Measurements from ENCODE around the gene ARHGAP6. TPM values are rescaled to one million over a fixed set of nuclear protein-coding genes. Genes with fewer than 3 reads are reported as not detected.

Gene ARHGAP6
- total RNA-seq, 4 donors from 2014 or later, result 2.1 to 30.5 (median 4.9) TPM

- no peak for DNase-seq
- no peak overlapping the region for H3K27ac ChIP-seq
- H3K36me3 ChIP-seq, result no peaks in the 10 kb centered on the region
- TF ChIP-seq CTCF (IDR thresholded peaks at IDR 0.05), result no peak
- H3K27me3 ChIP-seq, result no peaks in the 10 kb centered on the region
- no peaks in the 10 kb centered on the region for H3K4me1 ChIP-seq
- no peaks in the 10 kb centered on the region for H3K9me3 ChIP-seq
- no peak overlapping the region for H3K4me3 ChIP-seq
Measured at GRCh38 chrX:11298600-11298999, 367.1 kb downstream of the ARHGAP6 start.

GRCh38 chrX:11296051-11296450 lies 369.7 kb downstream of the ARHGAP6 start:
- DNase-seq, result no peak
- H3K9me3 ChIP-seq, result no peaks in the 10 kb centered on the region
- no peaks in the 10 kb centered on the region for H3K36me3 ChIP-seq
- H3K4me3 ChIP-seq, result no peak overlapping the region
- no peak overlapping the region for H3K27ac ChIP-seq
- H3K27me3 ChIP-seq, result no peaks in the 10 kb centered on the region
- no peaks in the 10 kb centered on the region for H3K4me1 ChIP-seq
- TF ChIP-seq POLR2A (IDR thresholded peaks at IDR 0.05), result no peak
- no peak for TF ChIP-seq CTCF (IDR thresholded peaks at IDR 0.05)

- H3K27ac ChIP-seq, result no peak within 1 kb of the TSS
- DNase-seq, result no peak
- TF ChIP-seq POLR2A (IDR thresholded peaks at IDR 0.05), result no peak
- no peaks in the 10 kb centered on the region for H3K4me1 ChIP-seq
- H3K4me3 ChIP-seq, result no peak within 1 kb of the TSS
- no peaks in the 10 kb centered on the region for H3K27me3 ChIP-seq
- no peaks in the 10 kb centered on the region for H3K36me3 ChIP-seq
- no peaks in the 10 kb centered on the region for H3K9me3 ChIP-seq
Measured at GRCh38 chrX:11293113-11293512, 372.6 kb downstream of the ARHGAP6 start, which contains the start of gene AMELX. TSS of gene AMELX (plus strand) at chrX:11293413. CDS start at chrX:11294789, 1,376 bp downstream.

GRCh38 chrX:11290416-11291102 lies 375.2 kb downstream of the ARHGAP6 start:
- Histone ChIP-seq H3K27ac (no peak overlapping the region), H3K36me3 (no peaks in the 10 kb centered on the region), H3K27me3 (no peaks in the 10 kb centered on the region), H3K9me3 (no peaks in the 10 kb centered on the region), H3K4me3 (no peak overlapping the region), H3K4me1 (no peaks in the 10 kb centered on the region)
- no peak for TF ChIP-seq CTCF (IDR thresholded peaks at IDR 0.05)
- TF ChIP-seq POLR2A (IDR thresholded peaks at IDR 0.05), result no peak
- no peak for DNase-seq

GRCh38 chrX:11287505-11287904 lies 378.2 kb downstream of the ARHGAP6 start:
- DNase-seq, result no peak
- no peaks in the 10 kb centered on the region for H3K9me3 ChIP-seq
- no peaks in the 10 kb centered on the region for H3K36me3 ChIP-seq
- no peak overlapping the region for H3K4me3 ChIP-seq
- H3K27me3 ChIP-seq, result no peaks in the 10 kb centered on the region
- no peak for TF ChIP-seq POLR2A (IDR thresholded peaks at IDR 0.05)
- no peak for TF ChIP-seq CTCF (IDR thresholded peaks at IDR 0.05)
- no peaks in the 10 kb centered on the region for H3K4me1 ChIP-seq
- no peak overlapping the region for H3K27ac ChIP-seq

- Histone ChIP-seq H3K27ac (no peak overlapping the region), H3K4me3 (no peak overlapping the region), H3K4me1 (no peaks in the 10 kb centered on the region), H3K36me3 (no peaks in the 10 kb centered on the region), H3K27me3 (no peaks in the 10 kb centered on the region), H3K9me3 (no peaks in the 10 kb centered on the region)
- TF ChIP-seq POLR2A (IDR thresholded peaks at IDR 0.05), result no peak
- TF ChIP-seq CTCF (IDR thresholded peaks at IDR 0.05), result no peak
- DNase-seq, result no peak
Measured at GRCh38 chrX:11285651-11286050, 380.1 kb downstream of the ARHGAP6 start.

Data from Peyer's patch (tissue), 4 donors.